ENCODE results near the gene ZBTB8OS.
"Not testable (repeated sequence)": the region's sequence is repeated elsewhere in the genome, so short reads cannot be mapped to it uniquely, and the experiment has no call there.

ZBTB8OS gene

GRCh38 chr1:32650248-32650751 lies at the start of gene ZBTB8OS:
ZBTB8OS (minus strand) TSS chr1:32650550; CDS start chr1:32650529, 21 bp downstream.
- peak; percentile 96 for DNase-seq (ENCODE audit: low read depth)

- DNase-seq (ENCODE audit: low read depth): not testable (repeated sequence)
These were observed 46.6 kb upstream of the ZBTB8OS start for GRCh38 chr1:32696996-32697395.

- no peak for DNase-seq (ENCODE audit: low read depth)
These were observed 45.7 kb upstream of the ZBTB8OS start for GRCh38 chr1:32696041-32696440.

- peak; percentile 65 for DNase-seq (ENCODE audit: low read depth)
These were observed 45.0 kb upstream of the ZBTB8OS start for GRCh38 chr1:32695098-32695904.

GRCh38 chr1:32693455-32694174 lies 43.3 kb upstream of the ZBTB8OS start:
- DNase-seq (ENCODE audit: low read depth): no peak

- no peak for DNase-seq (ENCODE audit: low read depth)
These were observed 36.0 kb upstream of the ZBTB8OS start for GRCh38 chr1:32686387-32686786.

GRCh38 chr1:32685498-32685897 lies 35.1 kb upstream of the ZBTB8OS start:
- no peak for DNase-seq (ENCODE audit: low read depth)

GRCh38 chr1:32684167-32684811 lies 33.9 kb upstream of the ZBTB8OS start:
- no peak for DNase-seq (ENCODE audit: low read depth)

- no peak for DNase-seq (ENCODE audit: low read depth)
These were observed 33.0 kb upstream of the ZBTB8OS start for GRCh38 chr1:32683397-32683796.

- no peak for DNase-seq (ENCODE audit: low read depth)
These were observed 31.6 kb upstream of the ZBTB8OS start for GRCh38 chr1:32681999-32682398.

GRCh38 chr1:32681509-32681908 lies 31.2 kb upstream of the ZBTB8OS start:
- DNase-seq (ENCODE audit: low read depth): no peak

GRCh38 chr1:32680642-32681041 lies 30.3 kb upstream of the ZBTB8OS start:
- no peak for DNase-seq (ENCODE audit: low read depth)

GRCh38 chr1:32679993-32680392 lies 29.6 kb upstream of the ZBTB8OS start:
- DNase-seq (ENCODE audit: low read depth): not testable (repeated sequence)

- no peak for DNase-seq (ENCODE audit: low read depth)
These were observed 26.6 kb upstream of the ZBTB8OS start for GRCh38 chr1:32676945-32677344.

- not testable (repeated sequence) for DNase-seq (ENCODE audit: low read depth)
These were observed 18.4 kb upstream of the ZBTB8OS start for GRCh38 chr1:32668716-32669115.

GRCh38 chr1:32666901-32667566 lies 16.7 kb upstream of the ZBTB8OS start:
- DNase-seq (ENCODE audit: low read depth): no peak

- DNase-seq (ENCODE audit: low read depth): no peak
These were observed 15.6 kb upstream of the ZBTB8OS start for GRCh38 chr1:32665915-32666314.

GRCh38 chr1:32659581-32659980 lies 9.2 kb upstream of the ZBTB8OS start:
- no peak for DNase-seq (ENCODE audit: low read depth)

GRCh38 chr1:32652244-32652962 lies 2.1 kb upstream of the ZBTB8OS start:
- DNase-seq (ENCODE audit: low read depth): peak; percentile 17

GRCh38 chr1:32651461-32652073 lies 1.2 kb upstream of the ZBTB8OS start:
- DNase-seq (ENCODE audit: low read depth): no peak
